ENCODE results near the gene CCDC30.
"Not testable (repeated sequence)": the region's sequence is repeated elsewhere in the genome, so short reads cannot be mapped to it uniquely, and the experiment has no call there.

CCDC30 gene

DNA sequence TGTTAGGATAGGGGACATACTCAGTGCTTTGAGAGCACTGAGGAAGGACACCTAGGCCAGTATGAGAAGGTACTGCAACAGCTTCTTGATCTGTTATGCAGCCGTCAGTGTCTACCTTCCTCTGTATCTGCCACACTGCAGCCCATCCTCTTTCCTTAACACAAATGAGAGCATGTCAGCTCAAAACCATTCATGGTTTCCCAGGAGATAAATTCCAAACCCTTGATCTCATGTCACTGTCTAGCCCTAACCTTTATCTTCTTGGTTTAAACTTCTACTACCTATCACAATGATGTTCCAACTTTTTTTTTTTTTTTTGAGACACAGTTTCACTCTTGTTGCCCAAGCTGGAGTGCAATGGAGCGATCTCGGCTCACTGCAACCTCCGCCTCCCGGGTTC, 8.7 kb upstream of the CCDC30 start:
- no peak for DNase-seq

DNA sequence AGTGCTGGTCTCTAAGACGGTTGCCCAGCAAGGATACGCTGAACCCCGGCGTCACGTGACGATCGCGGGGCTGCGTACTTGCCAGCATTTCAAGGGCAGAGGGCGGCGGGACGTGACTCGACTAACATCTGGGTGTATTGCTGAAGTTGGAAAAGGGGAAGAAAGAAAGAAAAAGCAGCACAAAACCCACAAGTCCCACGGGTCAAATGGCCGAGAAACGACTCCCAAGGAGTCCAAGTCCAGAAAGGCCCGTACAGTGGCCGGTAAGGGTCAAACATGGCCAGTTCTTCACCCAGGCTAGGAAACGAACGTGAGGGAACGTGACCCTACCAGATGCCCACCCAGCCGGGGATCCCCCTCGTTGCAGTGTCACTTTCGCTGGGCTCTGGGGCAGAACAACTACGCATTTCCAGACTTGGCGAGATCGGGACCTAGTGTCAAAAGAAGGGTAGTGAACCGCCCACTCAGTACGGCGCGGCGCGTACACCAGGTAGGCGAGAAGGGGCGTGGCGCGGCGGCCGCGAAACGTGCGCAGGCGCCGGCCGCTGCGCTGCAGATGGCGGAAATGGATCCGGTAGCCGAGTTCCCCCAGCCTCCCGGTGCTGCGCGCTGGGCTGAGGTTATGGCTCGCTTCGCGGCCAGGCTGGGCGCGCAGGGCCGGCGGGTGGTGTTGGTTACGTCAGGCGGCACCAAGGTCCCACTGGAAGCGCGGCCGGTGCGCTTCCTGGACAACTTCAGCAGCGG, 6.9 kb upstream of the CCDC30 start, which contains the start of the genes PPCS and ZMYND12:
Gene PPCS (plus strand): TSS at position 534 of the 744 bp plus-strand sequence. CDS start 23 bp downstream, at position 557.
Gene ZMYND12 (minus strand): TSS at position 13 of the 744 bp plus-strand sequence. CDS start 25 bp downstream, outside the sequence.
- DNase-seq, result peak; percentile 55 to 88

DNA sequence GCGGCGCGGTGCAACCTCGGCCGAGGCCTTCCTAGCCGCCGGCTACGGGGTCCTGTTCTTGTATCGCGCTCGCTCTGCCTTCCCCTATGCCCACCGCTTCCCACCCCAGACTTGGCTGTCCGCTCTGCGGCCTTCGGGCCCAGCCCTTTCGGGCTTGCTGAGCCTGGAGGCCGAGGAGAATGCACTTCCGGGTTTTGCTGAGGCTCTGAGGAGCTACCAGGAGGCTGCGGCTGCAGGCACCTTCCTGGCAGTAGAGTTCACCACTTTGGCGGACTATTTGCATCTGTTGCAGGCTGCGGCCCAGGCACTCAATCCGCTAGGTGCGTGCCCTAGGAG, 6.4 kb upstream of the CCDC30 start:
- peak in 1 of 2 experiments; percentile 29 for DNase-seq

DNA sequence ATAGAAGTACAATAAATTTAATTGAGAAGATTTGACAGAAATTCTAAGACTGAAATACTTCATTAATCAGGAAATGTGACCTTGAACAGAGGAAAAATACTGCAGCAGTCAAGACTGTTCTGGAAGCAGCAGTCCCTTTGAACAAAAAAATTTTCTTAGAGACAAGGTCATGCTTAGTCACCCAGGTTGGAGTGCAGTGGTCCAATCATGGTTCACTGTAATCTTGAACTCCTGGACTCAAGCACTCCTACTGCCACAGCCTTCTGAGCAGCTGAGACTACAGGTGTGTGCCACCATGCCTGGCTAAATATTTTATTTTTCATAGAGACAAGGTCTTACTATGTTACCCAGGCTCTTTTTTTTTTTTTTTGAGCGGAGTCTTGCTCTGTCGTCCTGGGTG, 1.9 kb upstream of the CCDC30 start:
- no peak for DNase-seq

DNA sequence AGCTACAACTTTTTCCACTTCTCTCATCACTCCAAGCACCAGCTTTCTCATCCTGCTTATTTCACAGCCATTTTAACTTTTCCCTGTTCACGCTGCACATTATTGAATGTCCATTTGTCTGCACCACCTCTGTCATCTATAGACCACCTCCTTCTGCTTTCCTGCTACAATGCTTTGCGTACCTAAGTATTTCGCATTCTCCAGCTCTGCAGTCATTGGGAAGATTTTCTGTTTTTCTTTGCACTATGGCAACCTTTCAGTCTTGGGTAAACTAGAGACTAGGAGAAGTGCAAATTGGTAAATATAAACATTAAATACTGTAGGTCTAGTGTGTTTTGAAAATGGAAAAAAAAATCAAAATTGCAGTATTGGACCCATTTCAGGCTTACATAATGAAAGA, 835 bp downstream of the CCDC30 start:
- DNase-seq, result no peak

DNA sequence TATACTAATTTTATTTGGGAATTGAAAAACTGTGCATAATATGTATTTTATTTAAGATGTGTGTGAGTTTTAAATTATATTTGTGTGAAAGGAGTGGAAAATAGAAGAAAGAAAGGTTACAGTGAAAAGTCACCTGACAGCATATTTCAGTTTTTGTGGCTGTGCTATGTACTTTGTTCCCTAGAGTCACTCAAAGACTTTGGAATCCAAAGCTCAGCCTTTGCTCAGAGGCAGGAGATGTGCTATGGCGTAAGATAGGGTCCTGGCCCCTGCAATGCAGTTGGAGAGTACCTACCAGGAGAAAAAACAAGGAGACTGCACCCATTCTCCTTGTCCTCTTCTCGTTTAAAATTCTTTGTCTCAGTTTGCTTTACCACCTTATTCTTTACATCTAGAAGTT, 2.9 kb downstream of the CCDC30 start:
- DNase-seq, result no peak

DNA sequence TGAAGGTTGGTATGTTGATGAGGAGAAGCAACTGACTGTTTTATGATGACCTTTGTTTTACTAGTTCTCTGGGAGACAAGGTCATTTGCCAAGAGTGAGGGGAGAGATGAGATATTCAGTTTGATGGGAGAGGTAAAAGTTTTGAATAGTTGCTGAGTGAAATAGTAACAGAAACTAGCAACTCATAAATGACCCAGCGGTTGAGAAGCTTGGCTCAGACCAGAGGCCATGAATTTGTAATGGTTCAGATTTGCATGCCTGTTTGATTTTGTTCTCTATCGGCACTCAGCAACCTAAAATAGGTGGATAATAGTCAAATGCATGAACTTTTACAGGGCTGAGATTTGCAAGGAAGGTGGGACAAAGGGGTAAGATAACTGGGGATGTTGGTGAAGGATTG, 6.6 kb downstream of the CCDC30 start:
- no peak for DNase-seq

DNA sequence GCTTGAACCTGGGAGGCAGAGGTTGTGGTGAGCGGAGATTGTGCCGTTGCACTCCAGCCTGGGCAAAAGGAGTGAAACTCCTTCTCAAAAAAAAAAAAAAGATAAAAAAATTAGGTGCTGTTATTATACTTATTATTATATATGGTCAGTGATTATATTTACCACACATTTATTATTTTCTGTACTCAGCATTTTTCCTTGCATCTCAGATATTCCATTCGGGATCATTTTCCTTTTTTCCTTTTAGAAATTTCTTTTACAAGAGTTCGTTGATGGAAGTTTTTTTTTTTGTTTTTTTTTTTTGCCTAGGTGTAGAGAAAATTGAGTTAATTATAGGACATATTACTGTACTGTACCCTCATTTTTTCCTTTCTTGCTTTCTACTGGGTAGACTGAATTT, 13.5 kb downstream of the CCDC30 start:
- DNase-seq, result no peak

DNA sequence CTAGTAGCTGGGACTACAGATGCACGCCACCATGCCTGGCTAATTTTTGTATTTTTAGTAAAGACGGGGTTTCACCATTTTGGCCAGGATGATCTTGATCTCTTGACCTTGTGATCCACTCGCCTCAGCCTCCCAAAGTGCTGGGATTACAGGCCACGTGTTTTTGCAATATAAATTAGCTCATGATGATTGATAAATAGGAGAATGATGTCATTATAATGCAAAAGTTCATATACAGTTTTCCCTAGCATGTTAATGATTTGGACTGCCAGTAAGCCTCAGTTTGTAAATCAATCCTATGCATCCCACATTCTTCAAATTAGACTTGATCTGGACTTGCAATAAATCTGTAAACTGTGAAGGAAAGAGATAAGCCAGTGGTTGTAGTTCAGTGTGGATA, 14.3 kb downstream of the CCDC30 start:
- DNase-seq, result not testable (repeated sequence)

DNA sequence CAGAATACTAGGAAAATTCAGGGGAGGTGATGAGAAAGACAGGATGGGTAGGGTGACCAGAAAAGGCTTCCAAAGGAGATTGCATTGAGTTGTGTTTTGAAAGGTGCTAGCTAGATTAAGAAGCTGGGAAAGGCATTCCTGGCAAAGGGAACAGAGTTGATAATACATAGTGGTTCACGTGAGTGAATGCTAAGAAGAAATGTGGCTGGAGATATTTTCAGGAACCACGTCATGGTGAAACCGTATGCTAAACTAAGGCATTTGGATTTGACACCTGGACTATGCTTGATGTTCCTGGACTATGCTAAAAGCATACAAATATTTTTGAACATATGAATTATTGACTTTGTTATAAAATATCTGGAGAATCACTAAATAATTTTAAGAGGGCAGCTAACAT, 14.7 kb downstream of the CCDC30 start:
- no peak for DNase-seq

DNA sequence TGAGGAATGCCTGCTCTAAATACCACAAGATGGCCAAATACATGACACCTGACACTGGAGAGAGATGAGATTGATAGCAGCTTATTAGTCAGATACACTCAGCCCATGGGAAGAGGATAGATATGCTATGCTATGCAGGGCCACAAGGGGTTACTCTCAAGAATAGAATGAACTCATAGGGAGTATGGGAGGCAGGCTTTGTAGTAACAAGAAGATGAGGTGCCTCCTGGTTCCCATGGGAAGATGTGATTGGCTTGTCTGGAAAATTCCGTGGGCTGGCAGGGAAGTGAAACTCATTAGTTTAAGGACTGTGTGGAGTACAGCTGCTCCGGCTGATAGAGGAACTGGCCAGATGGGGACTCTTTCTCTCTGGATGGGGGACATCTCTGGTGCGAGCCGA, 16.5 kb downstream of the CCDC30 start:
- peak in 1 of 2 experiments; percentile 44 for DNase-seq

DNA sequence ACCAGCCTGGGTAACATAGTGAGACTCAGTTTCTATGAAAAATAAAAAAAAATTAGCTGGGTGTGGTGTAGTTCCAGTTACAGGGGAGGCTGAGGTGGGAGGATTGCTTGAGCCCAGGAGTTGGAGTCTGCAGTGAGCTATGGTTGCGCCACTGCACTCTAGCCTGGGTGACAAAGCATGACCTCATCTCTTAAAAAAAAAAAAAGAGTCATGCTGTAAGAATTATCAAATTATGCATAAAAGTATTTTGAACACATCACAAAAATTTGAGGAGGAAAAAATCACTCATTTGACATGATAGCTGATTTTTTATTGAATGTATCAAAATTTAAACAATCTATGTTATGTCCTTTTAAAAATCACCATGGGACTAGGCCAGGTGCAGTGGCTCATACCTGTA, 17.8 kb downstream of the CCDC30 start:
- no peak for DNase-seq

DNA sequence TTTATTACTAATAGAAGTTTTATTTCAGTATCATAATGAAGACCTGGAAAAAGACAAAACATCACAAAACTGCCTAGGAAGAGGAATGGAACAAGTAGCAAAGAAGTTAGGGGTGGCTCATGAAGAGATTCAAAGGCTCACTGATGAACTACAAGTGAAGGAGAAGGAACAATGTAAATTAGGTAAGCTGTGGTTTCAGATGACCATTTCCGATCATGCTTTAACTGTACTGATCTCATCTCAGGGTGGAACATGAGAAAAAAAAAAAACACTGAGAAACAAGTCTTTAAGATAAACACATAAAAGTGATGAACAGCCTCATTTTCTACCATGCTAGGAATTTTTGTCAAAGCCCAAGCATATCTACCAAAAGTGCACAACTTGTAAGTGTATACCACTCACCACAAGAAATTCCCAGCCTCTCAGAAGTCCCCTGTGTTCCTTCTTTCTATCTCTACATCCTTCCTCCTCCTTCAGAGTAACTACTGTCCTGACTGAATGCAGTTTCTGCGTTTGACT, 19.6 kb downstream of the CCDC30 start:
- no peak for DNase-seq

DNA sequence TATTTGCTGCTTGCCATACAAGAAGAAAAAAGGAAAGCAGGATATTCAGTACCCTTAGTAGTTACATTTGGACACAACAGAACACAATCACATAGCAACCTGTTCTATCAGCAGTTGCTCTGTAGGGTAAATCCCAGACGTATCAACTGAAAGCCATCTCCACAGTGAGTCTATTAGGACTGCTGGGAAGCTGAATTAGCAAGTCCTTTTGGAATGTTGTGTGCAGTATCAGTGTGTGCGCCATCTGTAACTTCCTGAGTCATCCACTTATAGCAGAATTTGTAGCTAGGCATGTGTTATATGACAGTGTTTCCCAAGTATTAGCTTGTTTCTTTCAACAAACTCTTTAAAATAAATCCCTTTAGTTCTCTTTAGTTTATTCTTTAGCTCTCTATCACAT, 21.3 kb downstream of the CCDC30 start:
- peak; percentile 45 to 86 for DNase-seq

DNA sequence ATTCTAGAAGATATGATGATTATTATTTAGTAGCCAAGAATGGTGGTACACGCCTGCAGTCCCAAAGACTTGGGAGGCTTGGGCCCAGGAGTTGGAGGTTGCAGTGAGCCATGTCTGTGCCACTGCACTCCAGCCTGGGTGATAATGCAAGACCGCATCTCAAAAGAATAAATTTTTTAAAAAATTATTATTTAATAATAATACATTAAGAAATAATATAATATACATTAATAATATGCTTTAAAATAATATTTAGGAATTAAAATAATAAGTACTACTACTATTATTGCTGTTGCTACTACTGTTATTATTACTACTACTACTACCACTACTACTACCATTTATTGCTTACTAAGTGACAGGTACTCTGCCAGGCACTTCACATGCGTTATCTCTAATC, 27.2 kb downstream of the CCDC30 start:
- DNase-seq, result no peak

DNA sequence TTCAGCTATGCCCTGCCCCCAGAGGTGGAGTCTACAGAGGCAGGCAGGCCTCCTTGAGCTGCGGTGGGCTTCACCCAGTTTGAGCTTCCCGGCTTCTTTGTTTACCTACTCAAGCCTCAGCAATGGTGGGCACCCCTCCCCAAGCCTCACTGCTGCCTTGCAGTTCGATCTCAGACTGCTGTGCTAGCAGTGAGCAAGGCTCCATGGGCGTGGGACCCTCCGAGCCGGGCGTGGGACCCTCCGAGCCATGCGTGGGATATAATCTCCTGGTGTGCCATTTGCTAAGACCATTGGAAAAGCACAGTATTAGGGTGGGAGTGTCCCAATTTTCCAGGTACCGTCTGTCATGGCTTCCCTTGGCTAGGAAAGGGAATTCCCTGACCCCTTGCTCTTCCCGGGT, 38.9 kb downstream of the CCDC30 start:
- not testable (repeated sequence) for DNase-seq

DNA sequence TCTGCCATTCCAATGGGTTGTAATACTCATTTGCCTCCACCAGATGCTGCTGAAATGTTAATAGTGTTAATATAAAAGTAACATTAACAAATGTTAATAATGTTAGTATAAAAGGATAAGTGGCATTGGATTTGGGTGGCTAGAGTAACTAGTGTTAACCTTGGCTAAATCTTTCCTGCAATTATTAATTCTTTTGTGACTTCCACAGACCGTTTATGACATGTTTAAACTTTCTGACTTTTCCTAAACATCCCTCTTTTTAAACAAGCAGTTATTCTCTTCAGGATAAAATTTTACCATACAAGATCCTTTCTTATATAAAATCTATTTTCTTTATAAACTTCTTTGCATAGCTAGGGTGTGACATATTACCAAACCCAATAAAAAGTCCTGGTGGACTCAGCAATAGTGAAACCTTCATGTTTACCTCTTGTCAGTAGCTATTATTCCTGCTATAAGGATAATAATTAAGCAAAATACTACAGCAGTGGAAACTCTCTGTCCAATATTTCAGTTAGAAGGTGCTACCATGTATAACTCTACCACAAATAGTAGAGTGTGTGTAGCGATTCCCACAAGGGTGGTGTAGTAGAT, 41.5 kb downstream of the CCDC30 start:
- no peak for DNase-seq

DNA sequence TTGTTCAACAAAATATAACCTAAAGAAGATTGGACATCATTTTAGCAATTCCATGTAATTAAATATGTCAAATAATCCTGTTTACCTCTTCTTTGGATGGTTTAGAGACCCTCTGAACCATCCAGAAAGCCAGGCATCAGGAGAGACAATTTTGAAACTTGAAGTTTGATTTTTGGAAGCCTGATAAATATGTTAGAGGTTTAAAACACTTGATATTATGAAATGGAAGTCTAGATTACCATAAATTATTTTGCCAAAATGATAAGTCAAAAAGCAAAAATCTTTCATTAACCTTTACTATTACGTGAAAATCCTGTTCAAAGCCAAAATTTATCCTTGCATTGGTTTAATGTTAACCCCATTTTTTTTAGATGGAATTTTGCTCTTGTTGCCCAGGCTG, 43.5 kb downstream of the CCDC30 start:
- DNase-seq, result no peak

DNA sequence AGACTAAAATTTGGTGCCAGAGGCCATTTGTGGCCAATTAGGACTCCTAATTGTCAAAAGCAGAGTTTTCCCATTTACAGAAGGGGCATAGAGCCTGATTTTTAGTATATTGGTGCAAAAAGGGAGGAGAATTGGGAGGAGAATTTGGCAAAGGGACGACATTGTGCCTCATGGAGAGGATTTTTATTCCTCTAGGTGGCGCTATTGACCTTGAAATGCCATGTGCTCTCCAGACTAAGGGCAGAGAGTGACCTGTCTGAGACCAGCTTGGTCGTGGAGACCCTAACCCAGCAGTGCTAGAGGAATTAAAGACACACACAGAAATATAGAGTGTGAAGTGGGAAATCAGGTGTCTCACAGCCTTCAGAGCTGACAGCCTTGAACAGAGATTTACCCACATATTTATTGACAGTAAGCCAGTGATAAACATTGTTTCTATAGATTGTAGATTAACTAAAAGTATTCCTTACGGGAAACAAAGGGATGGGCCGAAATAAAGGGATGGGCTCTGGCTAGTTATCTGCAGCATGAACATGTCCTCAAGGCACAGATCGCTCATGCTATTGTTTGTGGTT, 48.6 kb downstream of the CCDC30 start:
- DNase-seq, result not testable (repeated sequence)

DNA sequence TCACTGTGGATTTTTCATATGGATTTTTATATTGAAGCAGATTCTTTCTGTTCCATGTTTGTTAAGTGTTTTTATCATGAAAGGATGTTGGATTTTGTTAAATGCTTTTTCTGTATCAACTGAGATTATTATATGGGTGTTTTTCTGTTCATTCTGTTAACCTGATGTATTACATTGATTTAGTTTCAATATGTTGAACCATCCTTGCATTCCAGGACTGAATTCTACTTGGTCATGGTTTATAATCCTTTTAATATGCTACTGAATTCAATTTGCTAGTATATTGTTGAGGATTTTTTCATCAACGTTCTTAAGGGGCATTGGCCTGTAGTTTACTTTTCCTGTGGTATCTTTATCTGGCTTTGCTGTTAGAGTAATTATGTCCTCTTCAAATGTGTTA, 55.8 kb downstream of the CCDC30 start:
- DNase-seq, result no peak

DNA sequence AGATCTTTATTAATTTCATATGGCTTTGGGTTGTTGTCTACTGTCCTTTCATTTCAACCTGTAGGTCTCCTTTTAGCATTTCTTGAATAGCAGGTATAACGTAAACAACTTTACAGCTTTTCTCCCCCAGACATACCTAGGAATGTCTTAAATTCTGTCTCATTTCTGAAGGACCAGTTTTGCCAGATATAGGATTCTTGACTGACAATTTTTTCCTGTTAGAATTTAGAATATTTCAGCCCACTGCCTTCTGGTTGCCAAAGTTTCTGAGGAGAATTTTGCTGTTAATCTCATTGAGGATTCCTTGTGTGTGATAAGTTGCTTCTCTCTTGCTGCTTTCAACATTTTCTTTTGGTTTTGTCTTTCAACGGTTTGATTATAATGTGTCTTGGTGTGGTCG, 60.1 kb downstream of the CCDC30 start:
- no peak for DNase-seq

DNA sequence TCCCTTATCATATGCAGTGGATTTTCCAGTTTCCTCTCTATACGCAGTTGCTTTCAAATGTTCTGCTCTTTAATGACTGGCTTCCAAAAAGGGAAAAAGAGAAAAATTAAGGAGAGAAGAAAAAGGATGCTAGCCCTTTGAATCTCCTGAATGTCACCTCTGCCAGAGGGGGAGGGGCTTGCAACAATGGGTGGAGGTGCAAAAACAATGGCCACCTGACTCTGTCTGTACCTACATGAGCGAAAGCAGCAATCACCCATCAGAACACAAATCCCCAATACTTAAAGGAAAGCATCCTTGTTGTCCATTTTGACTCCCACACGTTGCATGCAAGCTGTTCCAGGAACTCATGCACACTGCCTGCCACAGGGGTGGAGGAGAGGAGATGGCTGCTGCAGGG, 61.2 kb downstream of the CCDC30 start:
- no peak for DNase-seq

DNA sequence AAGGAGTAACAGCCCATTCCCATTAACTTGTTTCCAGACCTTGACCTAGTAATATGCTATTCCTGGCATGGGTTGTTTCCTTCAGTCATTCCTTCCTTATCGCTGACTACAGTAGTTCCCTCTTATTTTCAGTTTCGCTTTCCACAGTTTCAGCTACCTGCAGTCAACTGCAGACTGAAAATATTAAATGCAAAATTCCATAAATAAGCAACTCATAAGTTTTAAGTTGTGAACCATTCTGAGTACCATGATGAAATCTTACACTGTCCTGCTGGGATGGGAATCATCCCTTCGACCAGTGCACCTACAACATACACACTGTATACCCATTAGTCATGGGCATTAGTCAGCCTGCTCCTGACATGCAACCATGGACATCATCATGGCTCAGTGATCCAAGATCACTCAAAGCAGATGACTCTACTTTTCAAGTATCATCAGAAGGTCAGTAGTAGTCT, 66.7 kb downstream of the CCDC30 start:
- no peak for DNase-seq

DNA sequence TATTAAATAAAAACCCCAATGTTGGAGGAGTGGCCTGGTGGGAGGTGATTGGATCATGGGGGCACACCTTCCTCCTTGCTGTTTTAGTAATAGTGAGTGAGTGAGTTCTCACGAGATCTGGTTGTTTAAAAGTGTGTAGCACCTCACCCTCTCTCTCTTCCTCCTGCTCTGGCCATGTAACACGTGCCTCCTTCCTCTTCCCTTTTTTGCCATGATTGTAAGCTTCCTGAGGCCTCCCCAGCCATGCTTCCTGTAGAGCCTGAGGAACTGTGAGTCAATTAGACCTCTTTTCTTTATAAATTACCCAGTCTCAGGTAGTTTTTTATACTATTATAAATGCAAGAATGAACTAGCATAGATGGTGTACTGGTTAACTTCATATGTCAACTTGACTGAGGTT, 68.0 kb downstream of the CCDC30 start:
- DNase-seq, result no peak
